Testis (tissue), 5 donors: ENCODE results near the gene ACYP1. TPM values are rescaled to one million over a fixed set of nuclear protein-coding genes. Genes with fewer than 3 reads are reported as not detected.
A peak's percentile ranks its signal among the peaks of the same experiment; 100 is the strongest.

Experiments used
- DNase-seq: peaks from one replicate; pipeline ENCODE4 v3.0.0-alpha.2; 2019
- H3K27ac ChIP-seq, 2 donors: fragments of 200-600 bp; sonication (generic); one replicate each; pipeline ENCODE4 v1.5.1; 2019
- H3K27me3 ChIP-seq: fragments of 200-600 bp; sonication (generic); one replicate; pipeline ENCODE4 v1.5.1; 2019
- H3K36me3 ChIP-seq: fragments of 200-600 bp; sonication (generic); one replicate; pipeline ENCODE4 v1.5.1; 2017; ENCODE audit warnings: low read depth; ENCODE audit errors: missing control alignments
- H3K4me1 ChIP-seq: fragments of 200-600 bp; sonication (generic); one replicate; pipeline ENCODE4 v1.5.1; 2019
- H3K4me3 ChIP-seq, 2 donors: fragments of 200-600 bp; sonication (generic); one replicate each; pipeline ENCODE4 v1.5.1; 2017 to 2019
- H3K9me3 ChIP-seq: fragments of 200-600 bp; sonication (generic); one replicate; pipeline ENCODE4 v1.5.1; 2017
- CTCF ChIP-seq, 3 experiments: fragments of 450-650 bp in 2 of 3; fragments of 200-600 bp in 1 of 3; sonication (generic) in 1 of 3; IDR thresholded peaks; one replicate each; pipeline ENCODE4 v1.5.1; 2016 to 2019; ENCODE audit warnings: antibody characterized with exemption in 3 of 3, mild to moderate bottlenecking in 2 of 3, moderate library complexity in 1 of 3
- POLR2A ChIP-seq: fragments of 450-650 bp; IDR thresholded peaks from one replicate; pipeline ENCODE4 v1.6.1; 2017; ENCODE audit warnings: antibody characterized with exemption, mild to moderate bottlenecking, moderate library complexity
- WGBS, 2 donors: methylation state at CpG; one replicate each; pipeline ENCODE4 v1.1.5; 2018; 5-methylcytosine and 5-hydroxymethylcytosine counted together
- intact Hi-C: fragments of 100-400 bp; cut with DNase I; formaldehyde crosslinking; loops from one replicate; pipeline ENCODE4 v1.15.1; 2023; ENCODE audit warnings: low total_unique reads
- long read RNA-seq, 2 donors: transcript quantifications; one replicate each; lab custom pipeline, GENCODE V29; 2026
- polyA plus RNA-seq: library from polyadenylated mRNA; stranded (reverse); fragments of 350-450 nt; fragmentation: Illumina TruSeq; extraction: RNeasy Lipid Tissue Mini Kit (QIAGEN cat#74804); gene quantifications from one replicate; pipeline ENCODE4 v1.2.3, GENCODE V29; 2014; ENCODE audit warnings: low read depth, low replicate concordance; ENCODE audit not compliant: insufficient read depth
- total RNA-seq, 2 donors: library from RNA; depleted of rRNA; stranded (reverse); fragments of >200 nt; gene quantifications; one replicate each; pipeline ENCODE4 v1.2.3, GENCODE V29; 2016

Gene ACYP1
- 10 to 100 TPM; 20.1 to 24.4 TPM for total RNA-seq
- 38.8 TPM for polyA plus RNA-seq
- long read RNA-seq, donor 1, transcript ACYP1-201 (3 exons, 627 nt): major isoform, 8 of 22 reads
- long read RNA-seq, donor 1, partial matches to known transcripts: 9 of 22 reads
- long read RNA-seq, donor 1, other reads (novel, unspliced or antisense): 0 of 22 reads
- long read RNA-seq, donor 2, transcript ACYP1-201 (3 exons, 627 nt): major isoform, 5 of 11 reads
- long read RNA-seq, donor 2, partial matches to known transcripts: 5 of 11 reads
- long read RNA-seq, donor 2, other reads (novel, unspliced or antisense): 0 of 11 reads

GRCh38 chr14:75063491-75064204 is at the start of gene ACYP1:
TSS of gene ACYP1 (minus strand) at chr14:75064024. CDS start at chr14:75063553, 471 bp downstream.
- WGBS, 2 donors: 0% methylated on average over 8 to 34 of the region's 34 CpGs
- DNase-seq: peak; percentile 96
- Histone ChIP-seq H3K9me3 (no peaks in the 10 kb centered on the region), H3K4me3 (peak within 1 kb of the TSS; percentile 72 to 77), H3K27me3 (no peaks in the 10 kb centered on the region), H3K4me1 (peaks cover 8% of the 10 kb centered on the region), H3K27ac (peak within 1 kb of the TSS in 1 of 2 donors; percentile 36), H3K36me3 (no peaks in the 10 kb centered on the region)
- no peak for TF ChIP-seq CTCF (IDR thresholded peaks at IDR 0.05)
- no peak for TF ChIP-seq POLR2A
- intact Hi-C loops: loop anchor here (10.0 kb wide), 1 partner anchor 119 kb away; no protein-coding TSS in a partner anchor

GRCh38 chr14:75109877-75110276 is 46.1 kb upstream of the ACYP1 start:
- TF ChIP-seq POLR2A (no peak), CTCF (IDR thresholded peaks at IDR 0.05) (no peak)
- Histone ChIP-seq H3K4me1 (no peaks in the 10 kb centered on the region), H3K9me3 (no peaks in the 10 kb centered on the region), H3K4me3 (no peak overlapping the region), H3K36me3 (no peaks in the 10 kb centered on the region), H3K27me3 (no peaks in the 10 kb centered on the region), H3K27ac (no peak overlapping the region)
- intact Hi-C loops: no loop called here
- no peak for DNase-seq
- WGBS, 2 donors: 74 to 78% methylated on average over 2 of the region's 2 CpGs

- Histone ChIP-seq H3K4me1 (no peaks in the 10 kb centered on the region), H3K9me3 (no peaks in the 10 kb centered on the region), H3K27ac (no peak overlapping the region), H3K4me3 (no peak overlapping the region), H3K27me3 (no peaks in the 10 kb centered on the region), H3K36me3 (no peaks in the 10 kb centered on the region)
- TF ChIP-seq CTCF (IDR thresholded peaks at IDR 0.05) (no peak), POLR2A (no peak)
- DNase-seq: no peak
- WGBS, 2 donors: 72 to 97% methylated on average over 3 of the region's 3 CpGs
- intact Hi-C loops: no loop called here
Observed at GRCh38 chr14:75107186-75107585, 43.4 kb upstream of the ACYP1 start.

- Histone ChIP-seq H3K27ac (no peak overlapping the region), H3K27me3 (no peaks in the 10 kb centered on the region), H3K4me3 (no peak overlapping the region), H3K4me1 (no peaks in the 10 kb centered on the region), H3K36me3 (no peaks in the 10 kb centered on the region), H3K9me3 (no peaks in the 10 kb centered on the region)
- no peak for DNase-seq
- intact Hi-C loops: no loop called here
- 91 to 93% methylated on average over 4 of the region's 4 CpGs for WGBS, 2 donors
- TF ChIP-seq POLR2A: no peak
- TF ChIP-seq CTCF (IDR thresholded peaks at IDR 0.05): no peak
Observed at GRCh38 chr14:75101491-75101890, 37.7 kb upstream of the ACYP1 start.
